HFFc6 (cell line): ENCODE results near the gene NXPH1. TPM values are rescaled to one million over a fixed set of nuclear protein-coding genes. Genes with fewer than 3 reads are reported as not detected.

Source experiments
- DNase-seq: peaks from one replicate; pipeline ENCODE4 v3.0.0-alpha.2; 2018
- H3K27ac Mint-ChIP-seq: 2 replicates; pipeline ENCODE4 v1.8.0; 2020; ENCODE audit warnings: mild to moderate bottlenecking, mixed read lengths
- H3K27me3 Mint-ChIP-seq: 2 replicates; pipeline ENCODE4 v1.8.0; 2021; ENCODE audit warnings: mild to moderate bottlenecking, moderate library complexity, mixed read lengths; ENCODE audit not compliant: insufficient read depth
- H3K36me3 Mint-ChIP-seq: 2 replicates; pipeline ENCODE4 v1.8.0; 2021; ENCODE audit warnings: low read depth, mixed read lengths
- H3K4me1 Mint-ChIP-seq: 2 replicates; pipeline ENCODE4 v1.8.0; 2020; ENCODE audit warnings: low read depth, mixed read lengths
- H3K4me3 Mint-ChIP-seq: 2 replicates; pipeline ENCODE4 v1.8.0; 2020; ENCODE audit warnings: mild to moderate bottlenecking, moderate library complexity, mixed read lengths
- H3K9me3 Mint-ChIP-seq: 2 replicates; pipeline ENCODE4 v1.8.0; 2020; ENCODE audit warnings: mild to moderate bottlenecking, mixed read lengths
- CTCF ChIP-seq: fragments of 200-600 bp; sonication (generic); IDR thresholded peaks from 2 replicates; pipeline ENCODE4 v1.5.0; 2021; ENCODE audit warnings: antibody characterized with exemption, mild to moderate bottlenecking
- total RNA-seq, 6 experiments: library from RNA; stranded (reverse); fragmentation: NEBNext Ultra II Directional; extraction: Animal tissue kit (Norgen Biotek cat#: 25700); gene quantifications; 2 replicates in 1 of 6; 3 replicates in 5 of 6; pipeline ENCODE4 v1.2.3, GENCODE V29; 2021

Gene NXPH1
- total RNA-seq, 6 experiments from 2014 or later, result not detected

DNA sequence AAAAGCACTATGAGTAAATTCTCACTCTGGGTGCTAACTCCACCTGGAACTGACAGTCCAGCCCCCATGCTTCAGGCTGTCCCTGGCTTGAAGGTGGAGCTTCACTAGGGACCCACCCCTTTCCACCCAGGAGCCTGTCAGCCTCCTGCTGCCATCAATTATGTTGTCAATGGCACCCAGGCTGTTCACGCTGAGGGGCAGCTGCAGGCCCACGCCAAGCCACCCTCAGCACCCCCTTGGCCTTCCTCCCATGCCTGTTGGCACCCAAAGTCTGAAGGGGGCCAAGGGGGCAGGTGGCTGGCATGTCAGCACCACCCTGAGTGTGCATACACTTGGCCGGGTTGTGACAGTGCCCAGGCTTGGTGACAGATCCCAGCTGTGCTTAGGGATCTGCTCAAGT, 149.3 kb downstream of the NXPH1 start:
- no peaks in the 10 kb centered on the region for H3K27me3 Mint-ChIP-seq
- H3K36me3 Mint-ChIP-seq, result peaks cover 8% of the 10 kb centered on the region
- no peak for TF ChIP-seq CTCF
- no peak overlapping the region for H3K4me3 Mint-ChIP-seq
- DNase-seq, result no peak
- H3K4me1 Mint-ChIP-seq, result no peaks in the 10 kb centered on the region
- peaks cover 79% of the 10 kb centered on the region for H3K9me3 Mint-ChIP-seq
- H3K27ac Mint-ChIP-seq, result no peak overlapping the region

- H3K27me3 Mint-ChIP-seq, result no peaks in the 10 kb centered on the region
- TF ChIP-seq CTCF, result no peak
- no peak for DNase-seq
- H3K27ac Mint-ChIP-seq, result no peak overlapping the region
- H3K4me3 Mint-ChIP-seq, result no peak overlapping the region
- H3K36me3 Mint-ChIP-seq, result no peaks in the 10 kb centered on the region
- peaks cover 59% of the 10 kb centered on the region for H3K9me3 Mint-ChIP-seq
- no peaks in the 10 kb centered on the region for H3K4me1 Mint-ChIP-seq
These were observed 152.2 kb downstream of the NXPH1 start for GRCh38 chr7:8585591-8585990.

DNA sequence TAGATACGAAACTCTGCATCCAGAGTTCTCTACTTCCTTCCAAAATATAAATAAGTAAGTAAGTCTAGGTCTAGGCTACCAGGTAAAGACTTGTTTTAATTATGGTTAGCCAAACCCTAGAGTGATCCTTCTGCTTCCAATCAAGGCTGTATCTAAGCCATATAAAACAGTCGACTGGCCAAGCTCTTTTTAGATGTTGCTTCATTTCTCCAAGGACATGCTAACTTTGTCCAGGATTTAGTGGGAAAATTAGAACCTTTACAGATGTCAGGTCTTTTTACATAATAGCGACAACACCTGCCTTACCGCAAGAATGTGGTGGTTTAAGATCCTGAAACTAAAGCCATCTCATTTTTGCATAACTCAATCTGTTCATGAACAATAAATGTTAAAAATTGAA, 156.8 kb downstream of the NXPH1 start:
- no peak overlapping the region for H3K27ac Mint-ChIP-seq
- DNase-seq, result no peak
- H3K36me3 Mint-ChIP-seq, result no peaks in the 10 kb centered on the region
- H3K9me3 Mint-ChIP-seq, result peaks cover 46% of the 10 kb centered on the region
- H3K4me1 Mint-ChIP-seq, result no peaks in the 10 kb centered on the region
- no peaks in the 10 kb centered on the region for H3K27me3 Mint-ChIP-seq
- H3K4me3 Mint-ChIP-seq, result no peak overlapping the region
- TF ChIP-seq CTCF, result no peak

DNA sequence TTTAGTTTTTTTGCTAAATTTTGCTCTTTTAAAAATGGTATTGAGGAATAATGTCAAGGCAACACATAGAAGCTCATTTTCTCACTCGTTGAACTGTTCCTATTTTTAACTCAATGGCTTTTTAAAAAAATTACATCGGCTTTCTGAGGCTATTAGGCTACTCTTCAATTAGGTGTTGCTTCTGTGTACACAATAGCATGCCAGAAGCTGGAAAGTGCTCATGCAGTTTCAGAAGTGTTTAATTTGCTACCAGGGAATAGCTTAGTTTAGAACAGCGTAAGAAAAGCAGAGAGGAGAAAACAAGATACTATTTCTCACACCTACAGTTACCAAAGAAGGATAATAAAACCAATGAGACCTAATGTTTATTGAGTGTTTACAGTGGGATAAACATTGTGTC, 157.4 kb downstream of the NXPH1 start:
- Mint-ChIP-seq H3K4me1 (no peaks in the 10 kb centered on the region), H3K36me3 (no peaks in the 10 kb centered on the region), H3K9me3 (peaks cover 41% of the 10 kb centered on the region), H3K4me3 (no peak overlapping the region), H3K27ac (no peak overlapping the region), H3K27me3 (no peaks in the 10 kb centered on the region)
- DNase-seq, result no peak
- no peak for TF ChIP-seq CTCF

GRCh38 chr7:8591289-8591688, 157.9 kb downstream of the NXPH1 start:
- H3K9me3 Mint-ChIP-seq, result peaks cover 36% of the 10 kb centered on the region
- DNase-seq, result no peak
- no peaks in the 10 kb centered on the region for H3K4me1 Mint-ChIP-seq
- TF ChIP-seq CTCF, result no peak
- H3K27ac Mint-ChIP-seq, result no peak overlapping the region
- H3K27me3 Mint-ChIP-seq, result no peaks in the 10 kb centered on the region
- no peak overlapping the region for H3K4me3 Mint-ChIP-seq
- no peaks in the 10 kb centered on the region for H3K36me3 Mint-ChIP-seq

DNA sequence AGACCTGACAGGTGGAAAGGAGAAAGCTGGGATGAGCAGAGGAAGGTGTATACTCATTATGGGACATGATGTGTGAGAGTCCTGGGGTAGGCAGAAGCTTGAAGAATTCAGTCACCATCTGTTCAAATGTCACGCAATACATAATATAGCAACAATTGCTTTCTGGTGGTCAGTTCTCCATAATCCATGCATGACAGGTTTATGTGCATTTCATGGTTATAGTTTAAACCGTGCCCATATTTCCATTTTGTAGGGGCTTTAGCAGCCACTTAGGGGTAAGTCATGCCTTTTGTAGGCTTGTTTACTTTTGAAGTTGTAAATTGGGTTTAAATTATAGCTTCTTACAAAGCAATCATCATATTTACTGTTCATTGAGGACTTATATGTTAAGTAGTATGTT, 158.8 kb downstream of the NXPH1 start:
- Mint-ChIP-seq H3K36me3 (no peaks in the 10 kb centered on the region), H3K27me3 (no peaks in the 10 kb centered on the region), H3K4me3 (no peak overlapping the region), H3K4me1 (no peaks in the 10 kb centered on the region), H3K9me3 (peaks cover 41% of the 10 kb centered on the region), H3K27ac (no peak overlapping the region)
- no peak for DNase-seq
- TF ChIP-seq CTCF, result no peak
